ENCODE results near the gene MRFAP1.
"Not testable (repeated sequence)": the region's sequence is repeated elsewhere in the genome, so short reads cannot be mapped to it uniquely, and the experiment has no call there.

Gene MRFAP1

GRCh38 chr4:6672541-6673190, 32.2 kb downstream of the MRFAP1 start:
- DNase-seq: not testable (repeated sequence)

GRCh38 chr4:6673191-6673659, 32.7 kb downstream of the MRFAP1 start:
- DNase-seq: peak; percentile 59 to 71

GRCh38 chr4:6673660-6674499, 33.4 kb downstream of the MRFAP1 start:
- DNase-seq: peak; percentile 91 to 94

GRCh38 chr4:6674500-6675149, 34.1 kb downstream of the MRFAP1 start:
- peak; percentile 59 to 67 for DNase-seq

- DNase-seq: no peak
These were observed 36.5 kb downstream of the MRFAP1 start for GRCh38 chr4:6676722-6677558.

- no peak for DNase-seq
These were observed 40.0 kb downstream of the MRFAP1 start for GRCh38 chr4:6680372-6681034.

GRCh38 chr4:6681191-6681590, 40.7 kb downstream of the MRFAP1 start:
- DNase-seq: no peak

GRCh38 chr4:6682862-6683590, 42.5 kb downstream of the MRFAP1 start:
- no peak for DNase-seq

- DNase-seq: no peak
These were observed 44.2 kb downstream of the MRFAP1 start for GRCh38 chr4:6684656-6685055.

- no peak for DNase-seq
These were observed 45.8 kb downstream of the MRFAP1 start for GRCh38 chr4:6686104-6686787.

GRCh38 chr4:6687947-6688878, 47.7 kb downstream of the MRFAP1 start:
- DNase-seq: no peak

- peak; percentile 78 to 83 for DNase-seq
These were observed 48.5 kb downstream of the MRFAP1 start for GRCh38 chr4:6688879-6689505.

- peak in 1 of 2 experiments; percentile 26 for DNase-seq
These were observed 49.0 kb downstream of the MRFAP1 start for GRCh38 chr4:6689506-6689960.

Measured in activated CD4-positive, alpha-beta T cell treated with anti-CD3 and anti-CD28 coated beads, Interleukin-2, amount 50 U/mL, for 48 hours (primary cell).